A673 (cell line): ENCODE results near the gene DNPH1. TPM values are rescaled to one million over a fixed set of nuclear protein-coding genes. Genes with fewer than 3 reads are reported as not detected.

Source experiments
- BruUV-seq: library from RNA; stranded (reverse); fragments of 400-500 nt; replicated peaks from 2 replicates; lab custom pipeline; 2021; lab: Mats Ljungman, UMichigan
- CTCF ChIA-PET: fragments of 300-600 bp; sonication (Branson Sonifier 250); formaldehyde crosslinking; loops from one replicate; lab custom pipeline; 2022; ENCODE audit warnings: antibody characterized with exemption; lab: Charles Lee
- POLR2A ChIA-PET: fragments of 300-600 bp; sonication (Branson Sonifier 250); formaldehyde crosslinking; loops from one replicate; lab custom pipeline; 2022; ENCODE audit warnings: antibody characterized with exemption; ENCODE audit not compliant: low non-redundant PET; lab: Charles Lee
- DNase-seq: peaks from one replicate; pipeline ENCODE4 v3.0.0-alpha.2; 2015; ENCODE audit warnings: low spot score
- H3K27ac ChIP-seq: fragments of 200-600 bp; sonication (generic); 2 replicates; pipeline ENCODE4 v1.5.1; 2016; ENCODE audit warnings: mixed run types, low read depth, mild to moderate bottlenecking, mixed read lengths, antibody characterized with exemption, low read length; ENCODE audit not compliant: poor library complexity, severe bottlenecking
- H3K27me3 ChIP-seq: fragments of 200-600 bp; sonication (generic); replicated peaks from 2 replicates; pipeline ENCODE4 v1.6.1; 2017; ENCODE audit warnings: mixed run types, low read depth, mild to moderate bottlenecking, mixed read lengths, antibody characterized with exemption, low read length; ENCODE audit not compliant: insufficient read depth, poor library complexity
- H3K36me3 ChIP-seq: fragments of 200-600 bp; sonication (generic); 2 replicates; pipeline ENCODE4 v1.6.1; 2016; ENCODE audit warnings: mixed run types, mild to moderate bottlenecking, mixed read lengths, antibody characterized with exemption, low read length; ENCODE audit not compliant: insufficient read depth, poor library complexity, severe bottlenecking
- H3K4me1 ChIP-seq: fragments of 200-600 bp; sonication (generic); 2 replicates; pipeline ENCODE4 v1.6.1; 2017; ENCODE audit warnings: mixed run types, mild to moderate bottlenecking, mixed read lengths, antibody characterized with exemption, low read length; ENCODE audit not compliant: insufficient read depth, poor library complexity, severe bottlenecking
- H3K4me3 ChIP-seq: fragments of 200-600 bp; sonication (generic); 2 replicates; pipeline ENCODE4 v1.5.1; 2016; ENCODE audit warnings: low read depth, mixed run types, mild to moderate bottlenecking, mixed read lengths, low read length; ENCODE audit not compliant: poor library complexity, severe bottlenecking
- H3K9me3 ChIP-seq: fragments of 200-600 bp; sonication (generic); 2 replicates; pipeline ENCODE4 v1.6.1; 2016; ENCODE audit warnings: mixed run types, low read depth, mild to moderate bottlenecking, mixed read lengths, antibody characterized with exemption, low read length; ENCODE audit not compliant: poor library complexity, severe bottlenecking
- EZH2 ChIP-seq: fragments of 200-600 bp; sonication (generic); IDR thresholded peaks from 2 replicates; pipeline ENCODE4 v1.6.1; 2017; ENCODE audit warnings: borderline replicate concordance, low read depth, mild to moderate bottlenecking, mixed read lengths, antibody characterized with exemption, low read length; ENCODE audit not compliant: poor library complexity, severe bottlenecking
- intact Hi-C: fragments of 100-400 bp; cut with micrococcal nuclease; formaldehyde crosslinking; loops from one replicate; pipeline ENCODE4 v1.10.0; 2022; ENCODE audit not compliant: unreplicated experiment
- total RNA-seq: library from RNA; stranded (reverse); gene quantifications from 2 replicates; pipeline ENCODE4 v1.2.3, GENCODE V29; 2021
- TF ChIP-seq, protein P1 (sequence below): fragments of 300-800, 200-600 bp; sonication (generic); conservative IDR thresholded peaks from 2 replicates; pipeline ENCODE4 v1.5.1; 2017; ENCODE audit warnings: low read depth, mild to moderate bottlenecking, antibody characterized with exemption, low read length, moderate library complexity, mixed read lengths

The DNPH1 gene
- total RNA-seq, 1 experiment from 2014 or later, result 55.1 TPM

DNA sequence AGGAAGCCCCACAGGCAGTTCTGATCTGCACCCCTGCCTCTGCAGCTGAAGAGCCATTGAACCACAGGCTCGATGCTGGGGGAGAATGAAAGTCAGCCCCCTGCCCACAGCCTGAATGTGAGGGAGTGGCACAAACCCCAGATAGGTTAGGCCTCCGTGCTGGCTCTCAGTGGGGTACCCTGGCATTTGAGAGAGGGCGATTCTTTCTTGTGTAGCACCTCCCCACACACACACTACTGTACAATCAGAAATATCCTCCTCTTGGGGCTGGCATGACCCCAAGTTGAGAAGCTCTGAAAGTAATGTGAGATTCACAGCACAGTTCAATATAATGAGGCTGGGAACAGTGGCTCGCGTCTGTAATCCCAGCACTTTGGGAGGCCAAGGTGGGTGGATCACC, 31.9 kb upstream of the DNPH1 start:
- CTCF ChIA-PET, result no interaction called here

DNA sequence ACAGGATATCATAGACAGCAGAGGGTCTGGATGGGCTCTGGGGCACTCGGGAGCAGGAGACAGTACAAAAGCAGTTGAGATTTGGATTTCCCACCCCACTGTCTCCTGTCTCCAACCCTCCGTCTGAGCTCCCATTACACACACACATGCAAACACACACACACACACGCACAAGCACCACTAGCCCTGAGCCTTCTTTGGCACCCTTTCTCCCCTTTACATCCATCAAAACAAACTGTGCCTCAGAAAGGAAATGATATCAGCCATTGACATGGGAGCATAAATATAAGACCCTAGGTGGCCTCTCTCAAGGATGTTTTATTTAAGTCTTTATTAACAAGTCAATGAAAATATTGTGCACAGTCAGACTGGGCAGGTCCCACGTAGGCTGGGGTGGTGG, 31.5 kb upstream of the DNPH1 start:
- Histone ChIP-seq H3K36me3 (no peaks in the 10 kb centered on the region), H3K27me3 (no peaks in the 10 kb centered on the region), H3K27ac (no peak overlapping the region), H3K9me3 (no peaks in the 10 kb centered on the region), H3K4me1 (no peaks in the 10 kb centered on the region), H3K4me3 (no peak overlapping the region)
- POLR2A ChIA-PET, result no interaction called here
- TF ChIP-seq, protein P1, sequence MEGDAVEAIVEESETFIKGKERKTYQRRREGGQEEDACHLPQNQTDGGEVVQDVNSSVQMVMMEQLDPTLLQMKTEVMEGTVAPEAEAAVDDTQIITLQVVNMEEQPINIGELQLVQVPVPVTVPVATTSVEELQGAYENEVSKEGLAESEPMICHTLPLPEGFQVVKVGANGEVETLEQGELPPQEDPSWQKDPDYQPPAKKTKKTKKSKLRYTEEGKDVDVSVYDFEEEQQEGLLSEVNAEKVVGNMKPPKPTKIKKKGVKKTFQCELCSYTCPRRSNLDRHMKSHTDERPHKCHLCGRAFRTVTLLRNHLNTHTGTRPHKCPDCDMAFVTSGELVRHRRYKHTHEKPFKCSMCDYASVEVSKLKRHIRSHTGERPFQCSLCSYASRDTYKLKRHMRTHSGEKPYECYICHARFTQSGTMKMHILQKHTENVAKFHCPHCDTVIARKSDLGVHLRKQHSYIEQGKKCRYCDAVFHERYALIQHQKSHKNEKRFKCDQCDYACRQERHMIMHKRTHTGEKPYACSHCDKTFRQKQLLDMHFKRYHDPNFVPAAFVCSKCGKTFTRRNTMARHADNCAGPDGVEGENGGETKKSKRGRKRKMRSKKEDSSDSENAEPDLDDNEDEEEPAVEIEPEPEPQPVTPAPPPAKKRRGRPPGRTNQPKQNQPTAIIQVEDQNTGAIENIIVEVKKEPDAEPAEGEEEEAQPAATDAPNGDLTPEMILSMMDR, result no peak
- TF ChIP-seq EZH2, result no peak
- DNase-seq, result no peak
- intact Hi-C loops, result loop anchor here (5.0 to 10.0 kb wide), 2 partner anchors 72 to 244 kb away; no protein-coding TSS in a partner anchor
- no TSS peak for BruUV-seq
- CTCF ChIA-PET, result no interaction called here

More for the DNA sequence above, 31.9 kb upstream of the DNPH1 start:
- DNase-seq, result no peak
- H3K36me3 ChIP-seq, result no peaks in the 10 kb centered on the region
- POLR2A ChIA-PET, result no interaction called here
- H3K4me1 ChIP-seq, result no peaks in the 10 kb centered on the region
- no peak overlapping the region for H3K4me3 ChIP-seq
- no peaks in the 10 kb centered on the region for H3K9me3 ChIP-seq
- BruUV-seq, result no TSS peak
- no peak overlapping the region for H3K27ac ChIP-seq
- intact Hi-C loops, result loop anchor here (5.0 to 10.0 kb wide), 2 partner anchors 71 to 244 kb away; no protein-coding TSS in a partner anchor
- TF ChIP-seq, protein P1, result no peak
- TF ChIP-seq EZH2, result no peak
- H3K27me3 ChIP-seq, result no peaks in the 10 kb centered on the region

DNA sequence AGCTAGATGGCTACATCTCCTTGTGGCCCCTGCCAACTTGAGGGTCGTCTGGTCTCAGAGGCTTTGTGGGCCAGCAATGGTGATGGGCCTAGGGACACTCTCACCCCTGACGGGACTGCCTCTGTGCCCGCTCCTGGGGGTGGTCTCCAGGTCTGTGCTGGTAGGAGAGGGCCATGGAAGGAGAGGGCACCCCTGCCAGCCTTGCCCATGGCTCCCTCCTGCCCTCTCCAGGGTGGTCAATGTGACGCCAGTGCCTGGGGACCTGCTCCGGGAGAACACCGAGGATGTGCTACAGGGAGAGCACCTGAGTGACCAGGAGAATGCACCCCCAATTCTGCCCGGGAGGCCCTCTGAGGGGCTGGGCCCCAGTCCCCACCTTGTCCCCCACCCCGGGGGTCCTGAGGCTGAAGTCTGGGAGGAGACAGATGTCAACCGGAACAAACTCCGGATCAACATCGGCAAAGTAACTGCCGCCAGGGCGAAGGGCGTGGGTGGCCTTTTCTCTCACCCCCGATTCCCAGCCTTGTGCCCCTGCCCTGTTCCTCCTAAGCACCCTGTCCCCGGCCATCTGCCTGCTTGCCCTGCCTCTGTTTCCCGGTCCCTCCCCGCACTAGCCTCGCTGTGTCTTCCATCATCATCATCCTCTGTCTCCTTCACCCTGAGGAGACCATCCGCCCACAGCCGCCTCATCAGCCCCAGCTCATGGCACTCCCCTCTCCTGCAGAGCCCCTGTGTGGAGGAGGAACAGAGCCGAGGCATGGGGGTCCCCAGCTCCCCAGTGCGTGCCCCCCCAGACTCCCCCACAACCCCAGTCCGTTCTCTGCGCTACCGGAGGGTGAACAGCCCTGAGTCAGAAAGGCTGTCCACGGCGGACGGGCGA, 29.8 kb upstream of the DNPH1 start:
- intact Hi-C loops, result no loop called here
- no peak overlapping the region for H3K27ac ChIP-seq
- no peaks in the 10 kb centered on the region for H3K9me3 ChIP-seq
- POLR2A ChIA-PET, result interaction anchor here (0.6 kb wide), 1 partner anchor 185 kb away, joined by 5 read pairs; no protein-coding TSS in a partner anchor
- no TSS peak for BruUV-seq
- no peak overlapping the region for H3K4me3 ChIP-seq
- H3K36me3 ChIP-seq, result no peaks in the 10 kb centered on the region
- no peaks in the 10 kb centered on the region for H3K27me3 ChIP-seq
- CTCF ChIA-PET, result interaction anchor here (0.5 to 0.6 kb wide), 2 partner anchors 219 to 279 kb away, joined by 3 read pairs; no protein-coding TSS in a partner anchor
- TF ChIP-seq, protein P1, result no peak
- no peak for TF ChIP-seq EZH2
- no peak for DNase-seq
- no peaks in the 10 kb centered on the region for H3K4me1 ChIP-seq
